Adrenal gland (tissue), 12 donors: ENCODE data around the gene TMEM135. TPM values are rescaled to one million over a fixed set of nuclear protein-coding genes. Genes with fewer than 3 reads are reported as not detected.
"Not testable (repeated sequence)": the region's sequence is repeated elsewhere in the genome, so short reads cannot be mapped to it uniquely, and the experiment has no call there.

Experiments used
- DNase-seq, 7 donors: peaks; one replicate each; pipeline ENCODE4 v3.0.0-alpha.2; 2019 to 2020
- H3K27ac ChIP-seq, 5 donors: fragments of 200-600 bp; sonication (generic) in 4 of 5; 1 replicate in 3 of 5; 2 replicates in 2 of 5; pipeline versions ENCODE4 v1.5.1 to v1.8.0; 2016 to 2020; ENCODE audit warnings: mild to moderate bottlenecking in 1 of 5
- H3K27me3 ChIP-seq: fragments of 200-600 bp; 2 replicates; pipeline ENCODE4 v1.8.0; 2021
- H3K36me3 ChIP-seq, 2 donors: fragments of 200-600 bp; replicated peaks in 1 of 2; 1 replicate in 1 of 2; 2 replicates in 1 of 2; pipeline versions ENCODE4 v1.5.1 to v1.8.0; 2018 to 2022
- H3K4me1 ChIP-seq, 2 donors: fragments of 200-600 bp; replicated peaks in 1 of 2; 1 replicate in 1 of 2; 2 replicates in 1 of 2; pipeline versions ENCODE4 v1.5.1 to v1.8.0; 2018 to 2021
- H3K4me3 ChIP-seq, 4 donors: fragments of 200-600 bp; sonication (generic) in 3 of 4; one replicate each; pipeline ENCODE4 v1.5.1; 2016 to 2018
- H3K9me3 ChIP-seq, 3 donors: fragments of 200-600 bp; sonication (generic) in 1 of 3; replicated peaks in 1 of 3; 1 replicate in 2 of 3; 2 replicates in 1 of 3; pipeline versions ENCODE4 v1.5.1 to v1.8.0; 2016 to 2021
- POLR2A ChIP-seq, 2 donors: fragments of 450-650 bp; IDR thresholded peaks; one replicate each; pipeline ENCODE4 v1.6.1; 2017; ENCODE audit warnings: antibody characterized with exemption in 2 of 2, mild to moderate bottlenecking in 2 of 2, moderate library complexity in 1 of 2
- WGBS, 4 donors: extraction: QIAGEN DNeasy Blood & Tissue Kit in 2 of 4; methylation state at CpG; one replicate each; pipeline versions ENCODE4 v1.1.5 to v1.1.7; 2013 to 2017; 5-methylcytosine and 5-hydroxymethylcytosine counted together
- intact Hi-C, 2 donors: fragments of 100-400 bp; cut with DNase I; formaldehyde crosslinking; loops; one replicate each; pipeline versions ENCODE4 v1.14.1 to v1.15.0; 2022 to 2023
- polyA plus RNA-seq, 3 donors: library from polyadenylated mRNA; stranded (reverse); fragments of 200-250 nt in 2 of 3; fragments of 350-450 nt in 1 of 3; fragmentation: Illumina TruSeq in 1 of 3; extraction: RNeasy Lipid Tissue Mini Kit (QIAGEN cat#74804) in 1 of 3; gene quantifications; one replicate each; pipeline ENCODE4 v1.2.3, GENCODE V29; 2013 to 2014
- total RNA-seq, 9 donors: library from RNA; depleted of rRNA in 4 of 9; stranded (reverse); fragments of >200 nt in 4 of 9; fragments of 120-200 nt in 1 of 9; fragmentation: NEBNext Ultra II Directional in 1 of 9; extraction: Animal tissue kit (Norgen Biotek cat#: 25700) in 1 of 9; gene quantifications; one replicate each; pipeline versions ENCODE4 v1.1.0 to v1.2.4, GENCODE V29; 2013 to 2023
- TF ChIP-seq, protein P1 (sequence below), 6 experiments: fragments of 450-650 bp in 4 of 6; fragments of 200-600 bp in 2 of 6; sonication (generic) in 1 of 6; IDR thresholded peaks; 1 replicate in 5 of 6; 2 replicates in 1 of 6; pipeline versions ENCODE4 v1.5.1 to v1.8.0; 2016 to 2021; ENCODE audit warnings: antibody characterized with exemption in 6 of 6, mild to moderate bottlenecking in 2 of 6, moderate library complexity in 1 of 6
- donor health status: healthy with polysubstance abuse.
- donor health status: Bipolar disorder and iron deficiency.
- donor health status: DM: yes; HTN: yes; CAD: no.
- donor health status: DM: no; HTN: no; CAD: no.
- donor health status: DM: no; HTN: no; CAD: no.
- donor health status: DM: yes; HTN: yes; CAD: no.

Gene TMEM135
- total and polyA plus RNA-seq, 12 donors: 8.2 to 101 (median 44.5) TPM

DNA sequence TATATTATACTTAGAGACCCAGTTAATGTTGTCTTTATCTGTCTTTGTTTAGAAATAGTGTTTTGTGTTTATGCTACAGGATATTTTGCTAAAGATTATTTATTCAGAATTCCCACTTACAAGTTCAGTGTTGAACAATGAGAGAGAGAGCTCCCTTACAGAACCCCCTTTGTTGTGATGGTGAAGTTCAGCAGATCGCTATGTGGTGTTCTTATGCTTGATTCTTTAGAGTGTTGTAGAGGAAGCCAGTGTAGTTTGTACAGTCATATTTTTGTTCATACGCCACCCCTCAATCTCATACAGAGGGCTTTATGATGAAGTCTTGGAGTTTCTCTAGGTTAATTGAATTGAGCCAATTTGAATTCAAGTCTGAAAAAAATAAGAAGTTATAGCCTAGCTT lies 150.2 kb downstream of the TMEM135 start:
- intact Hi-C loops: no loop called here
- Histone ChIP-seq H3K27ac (no peak overlapping the region), H3K27me3 (no peaks in the 10 kb centered on the region), H3K9me3 (no peaks in the 10 kb centered on the region), H3K4me1 (no peaks in the 10 kb centered on the region), H3K36me3 (no peaks in the 10 kb centered on the region), H3K4me3 (no peak overlapping the region)
- TF ChIP-seq, protein P1, sequence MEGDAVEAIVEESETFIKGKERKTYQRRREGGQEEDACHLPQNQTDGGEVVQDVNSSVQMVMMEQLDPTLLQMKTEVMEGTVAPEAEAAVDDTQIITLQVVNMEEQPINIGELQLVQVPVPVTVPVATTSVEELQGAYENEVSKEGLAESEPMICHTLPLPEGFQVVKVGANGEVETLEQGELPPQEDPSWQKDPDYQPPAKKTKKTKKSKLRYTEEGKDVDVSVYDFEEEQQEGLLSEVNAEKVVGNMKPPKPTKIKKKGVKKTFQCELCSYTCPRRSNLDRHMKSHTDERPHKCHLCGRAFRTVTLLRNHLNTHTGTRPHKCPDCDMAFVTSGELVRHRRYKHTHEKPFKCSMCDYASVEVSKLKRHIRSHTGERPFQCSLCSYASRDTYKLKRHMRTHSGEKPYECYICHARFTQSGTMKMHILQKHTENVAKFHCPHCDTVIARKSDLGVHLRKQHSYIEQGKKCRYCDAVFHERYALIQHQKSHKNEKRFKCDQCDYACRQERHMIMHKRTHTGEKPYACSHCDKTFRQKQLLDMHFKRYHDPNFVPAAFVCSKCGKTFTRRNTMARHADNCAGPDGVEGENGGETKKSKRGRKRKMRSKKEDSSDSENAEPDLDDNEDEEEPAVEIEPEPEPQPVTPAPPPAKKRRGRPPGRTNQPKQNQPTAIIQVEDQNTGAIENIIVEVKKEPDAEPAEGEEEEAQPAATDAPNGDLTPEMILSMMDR (IDR thresholded peaks at IDR 0.05): no peak
- TF ChIP-seq POLR2A (IDR thresholded peaks at IDR 0.05): no peak
- WGBS, 4 donors: 63 to 96% (median 93%) methylated on average over 2 of the region's 2 CpGs
- DNase-seq: no peak

DNA sequence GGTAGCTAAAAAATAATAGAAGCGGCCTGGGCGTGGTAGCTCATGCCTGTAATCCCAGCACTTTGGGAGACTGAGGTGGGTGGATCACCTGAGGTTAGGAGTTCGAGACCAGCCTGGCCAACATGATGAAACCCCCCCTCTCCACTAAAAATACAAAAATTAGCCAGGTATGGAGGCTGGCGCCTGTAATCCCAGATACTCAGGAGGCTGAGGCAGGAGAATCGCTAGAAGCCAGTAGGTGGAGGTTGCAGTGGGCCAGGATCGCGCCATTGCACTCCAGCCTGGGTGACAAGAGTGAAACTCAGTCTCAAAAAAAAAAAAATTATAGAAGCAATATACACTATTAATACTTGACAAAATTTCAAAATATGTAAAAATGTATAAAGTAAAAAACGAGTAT lies 150.7 kb downstream of the TMEM135 start:
- intact Hi-C loops: not testable (repeated sequence)
- 94 to 97% (median 96%) methylated on average over 8 of the region's 8 CpGs for WGBS, 4 donors

DNA sequence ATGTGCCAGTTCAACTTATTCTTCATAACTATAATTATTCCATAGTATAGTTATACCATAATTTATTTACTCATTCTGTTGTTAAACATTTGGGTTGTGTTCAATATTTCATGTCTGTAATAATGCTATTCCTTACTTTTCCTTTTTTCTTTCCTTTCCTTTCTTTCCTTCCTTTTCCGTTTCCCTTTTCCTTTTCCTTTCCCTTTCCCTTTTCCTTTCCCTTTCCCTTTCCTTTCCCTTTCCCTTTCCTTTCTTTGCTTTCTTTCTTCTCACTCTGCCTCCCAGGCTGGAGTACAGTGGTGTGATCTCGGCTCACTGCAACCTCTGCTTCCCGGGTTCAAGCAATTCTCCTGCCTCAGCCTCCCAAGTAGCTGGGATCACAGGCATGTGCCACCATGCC lies 151.2 kb downstream of the TMEM135 start:
- H3K4me3 ChIP-seq, H3K9me3 ChIP-seq, H3K27me3 ChIP-seq, intact Hi-C loops, H3K27ac ChIP-seq, H3K4me1 ChIP-seq, DNase-seq, H3K36me3 ChIP-seq: not testable (repeated sequence)
- 94 to 97% (median 95%) methylated on average over 3 of the region's 3 CpGs for WGBS, 4 donors

More for the DNA sequence above, 150.7 kb downstream of the TMEM135 start:
- not testable (repeated sequence) for H3K36me3 ChIP-seq, DNase-seq, H3K27ac ChIP-seq, H3K27me3 ChIP-seq, H3K4me3 ChIP-seq, H3K9me3 ChIP-seq, H3K4me1 ChIP-seq

DNA sequence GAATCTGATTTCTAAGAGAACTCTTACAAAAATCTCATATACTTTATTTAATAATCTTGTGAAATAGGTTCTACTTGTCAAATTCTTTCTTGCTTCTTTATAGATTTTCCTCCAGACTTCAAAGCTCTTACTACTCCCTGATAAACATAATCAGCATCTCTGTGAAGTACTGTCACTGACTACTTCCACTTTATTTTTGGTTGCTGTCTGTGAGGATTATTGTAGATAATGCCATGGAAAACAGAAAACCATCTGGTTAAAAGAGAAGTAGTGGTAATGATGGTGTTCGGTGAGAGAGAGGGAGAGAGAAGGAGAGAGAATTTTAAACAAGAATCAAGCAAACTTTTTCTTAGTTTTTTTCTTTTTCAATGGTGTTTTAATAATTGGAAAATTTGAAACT lies 152.3 kb downstream of the TMEM135 start:
- no peak for DNase-seq
- H3K4me1 ChIP-seq: no peaks in the 10 kb centered on the region
- H3K9me3 ChIP-seq: no peaks in the 10 kb centered on the region
- no peak overlapping the region for H3K27ac ChIP-seq
- intact Hi-C loops: no loop called here
- no peak overlapping the region for H3K4me3 ChIP-seq
- WGBS, 4 donors: 81 to 93% (median 90%) methylated on average over 1 of the region's 1 CpG
- H3K36me3 ChIP-seq: no peaks in the 10 kb centered on the region
- H3K27me3 ChIP-seq: no peaks in the 10 kb centered on the region
- TF ChIP-seq POLR2A (IDR thresholded peaks at IDR 0.05): no peak
- TF ChIP-seq, protein P1 (IDR thresholded peaks at IDR 0.05): no peak

DNA sequence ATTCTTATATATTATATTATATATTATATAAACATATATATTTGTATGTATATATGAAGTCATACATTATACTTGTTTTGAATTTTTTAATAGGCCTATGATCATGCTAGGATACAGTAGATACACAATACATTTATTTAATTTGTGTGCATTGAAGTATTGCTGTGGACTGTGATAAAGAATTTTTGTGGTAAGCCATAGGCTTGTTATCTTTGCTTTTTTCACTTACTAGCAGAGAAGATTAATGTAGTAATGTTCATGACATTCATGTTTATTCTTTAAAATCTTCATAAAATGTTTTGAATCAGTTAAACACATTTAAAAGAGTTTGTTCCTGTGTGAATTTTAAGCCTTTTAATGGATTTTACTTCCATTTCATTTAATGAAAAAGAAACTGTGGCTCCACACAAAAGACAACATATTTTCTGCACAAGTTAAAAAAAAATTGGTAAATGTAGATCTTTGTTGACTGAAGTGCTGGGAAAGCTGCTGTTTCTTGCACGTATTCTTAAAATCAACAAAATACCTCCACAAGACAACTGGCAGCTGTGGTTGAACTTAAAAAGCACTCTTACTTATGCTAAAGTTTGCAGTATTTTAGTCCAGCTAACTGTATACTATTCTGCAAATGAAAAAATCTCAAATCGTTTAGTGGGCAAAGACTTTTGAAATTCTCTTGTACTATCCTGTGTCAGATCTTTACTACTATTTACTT lies 156.2 kb downstream of the TMEM135 start:
- DNase-seq: no peak
- Histone ChIP-seq H3K27ac (no peak overlapping the region), H3K36me3 (no peaks in the 10 kb centered on the region), H3K4me1 (no peaks in the 10 kb centered on the region), H3K9me3 (no peaks in the 10 kb centered on the region), H3K27me3 (no peaks in the 10 kb centered on the region), H3K4me3 (no peak overlapping the region)
- TF ChIP-seq, protein P1 (IDR thresholded peaks at IDR 0.05): no peak
- no peak for TF ChIP-seq POLR2A (IDR thresholded peaks at IDR 0.05)
- intact Hi-C loops: no loop called here
- WGBS, 4 donors: 75 to 86% (median 81%) methylated on average over 2 of the region's 2 CpGs
